ENCODE results near the gene JAG1. TPM values are rescaled to one million over a fixed set of nuclear protein-coding genes. Genes with fewer than 3 reads are reported as not detected.

JAG1 gene
- total and polyA plus RNA-seq, 4 experiments from 2014 or later: 0.04 to 1.9 (median 0.45) TPM

- Mint-ChIP-seq H3K27me3 (no peaks in the 10 kb centered on the region), H3K4me1 (no peaks in the 10 kb centered on the region), H3K4me3 (no peak overlapping the region), H3K9me3 (no peaks in the 10 kb centered on the region), H3K36me3 (peaks cover 0 to 5% of the 10 kb centered on the region in 2 donors), H3K27ac (no peak overlapping the region)
- CTCF ChIA-PET (ENCODE audit: partially characterized antibody): no interaction called here
- H3K4me3 ChIP-seq (ENCODE audit: low read length in 2 of 2): no peak overlapping the region
- intact Hi-C loops (cut with micrococcal nuclease): no loop called here
- no peaks in the 10 kb centered on the region for H3K9me3 ChIP-seq (ENCODE audit: control insufficient read depth in 1 of 2, low read length in 2 of 2)
- no peak for DNase-seq
- no peak overlapping the region for H3K27ac ChIP-seq (ENCODE audit: low read depth, low read length)
- POLR2A ChIA-PET (ENCODE audit: partially characterized antibody): no interaction called here
- no peaks in the 10 kb centered on the region for H3K27me3 ChIP-seq (ENCODE audit: insufficient read depth, low read length)
- H3K36me3 ChIP-seq (ENCODE audit: insufficient read depth, low read length): no peaks in the 10 kb centered on the region
- no peaks in the 10 kb centered on the region for H3K4me1 ChIP-seq (ENCODE audit: insufficient read depth, low read length)
These were observed 33.9 kb downstream of the JAG1 start for GRCh38 chr20:10639737-10640556.

GRCh38 chr20:10639077-10639736 lies 34.6 kb downstream of the JAG1 start:
- Histone ChIP-seq H3K36me3 (ENCODE audit: insufficient read depth, low read length) (no peaks in the 10 kb centered on the region), H3K4me3 (ENCODE audit: low read length in 2 of 2) (no peak overlapping the region), H3K9me3 (ENCODE audit: control insufficient read depth in 1 of 2, low read length in 2 of 2) (no peaks in the 10 kb centered on the region), H3K27me3 (ENCODE audit: insufficient read depth, low read length) (no peaks in the 10 kb centered on the region), H3K27ac (ENCODE audit: low read depth, low read length) (no peak overlapping the region), H3K4me1 (ENCODE audit: insufficient read depth, low read length) (no peaks in the 10 kb centered on the region)
- no peak for DNase-seq
- Mint-ChIP-seq H3K27me3 (no peaks in the 10 kb centered on the region), H3K4me1 (no peaks in the 10 kb centered on the region), H3K36me3 (peaks cover 0 to 5% of the 10 kb centered on the region in 2 donors), H3K9me3 (no peaks in the 10 kb centered on the region), H3K27ac (no peak overlapping the region), H3K4me3 (no peak overlapping the region)
- intact Hi-C loops (cut with micrococcal nuclease): no loop called here
- CTCF ChIA-PET (ENCODE audit: partially characterized antibody): no interaction called here
- POLR2A ChIA-PET (ENCODE audit: partially characterized antibody): no interaction called here

- intact Hi-C loops (cut with micrococcal nuclease): no loop called here
- DNase-seq: no peak
- no peak overlapping the region for H3K4me3 Mint-ChIP-seq
- H3K9me3 Mint-ChIP-seq: no peaks in the 10 kb centered on the region
- H3K36me3 Mint-ChIP-seq: peaks cover 0 to 5% of the 10 kb centered on the region in 2 donors
- H3K27ac ChIP-seq (ENCODE audit: low read depth, low read length): no peak overlapping the region
- POLR2A ChIA-PET (ENCODE audit: partially characterized antibody): no interaction called here
- H3K4me1 Mint-ChIP-seq: peaks cover 0 to 4% (median 0%) of the 10 kb centered on the region in 4 donors
- no peaks in the 10 kb centered on the region for H3K4me1 ChIP-seq (ENCODE audit: insufficient read depth, low read length)
- H3K27ac Mint-ChIP-seq: no peak overlapping the region
- no peaks in the 10 kb centered on the region for H3K27me3 ChIP-seq (ENCODE audit: insufficient read depth, low read length)
- no peaks in the 10 kb centered on the region for H3K27me3 Mint-ChIP-seq
- H3K9me3 ChIP-seq (ENCODE audit: control insufficient read depth in 1 of 2, low read length in 2 of 2): no peaks in the 10 kb centered on the region
- no peaks in the 10 kb centered on the region for H3K36me3 ChIP-seq (ENCODE audit: insufficient read depth, low read length)
- CTCF ChIA-PET (ENCODE audit: partially characterized antibody): no interaction called here
- H3K4me3 ChIP-seq (ENCODE audit: low read length in 2 of 2): no peak overlapping the region
These were observed 36.2 kb downstream of the JAG1 start for GRCh38 chr20:10637563-10637962.

- ChIA-PET POLR2A (ENCODE audit: partially characterized antibody) (no interaction called here), CTCF (ENCODE audit: partially characterized antibody) (no interaction called here)
- intact Hi-C loops (cut with micrococcal nuclease): no loop called here
- Histone ChIP-seq H3K27me3 (ENCODE audit: insufficient read depth, low read length) (no peaks in the 10 kb centered on the region), H3K4me3 (ENCODE audit: low read length in 2 of 2) (no peak overlapping the region), H3K27ac (ENCODE audit: low read depth, low read length) (no peak overlapping the region), H3K36me3 (ENCODE audit: insufficient read depth, low read length) (no peaks in the 10 kb centered on the region), H3K9me3 (ENCODE audit: control insufficient read depth in 1 of 2, low read length in 2 of 2) (no peaks in the 10 kb centered on the region), H3K4me1 (ENCODE audit: insufficient read depth, low read length) (no peaks in the 10 kb centered on the region)
- H3K9me3 Mint-ChIP-seq: no peaks in the 10 kb centered on the region
- no peak overlapping the region for H3K27ac Mint-ChIP-seq
- H3K4me1 Mint-ChIP-seq: peaks cover 0 to 4% (median 0%) of the 10 kb centered on the region in 4 donors
- H3K27me3 Mint-ChIP-seq: no peaks in the 10 kb centered on the region
- H3K36me3 Mint-ChIP-seq: peaks cover 0 to 5% of the 10 kb centered on the region in 2 donors
- no peak overlapping the region for H3K4me3 Mint-ChIP-seq
- no peak for DNase-seq
These were observed 36.7 kb downstream of the JAG1 start for GRCh38 chr20:10637031-10637559.

GRCh38 chr20:10636326-10636818 lies 37.4 kb downstream of the JAG1 start:
- DNase-seq: no peak
- H3K4me3 Mint-ChIP-seq: no peak overlapping the region
- Histone ChIP-seq H3K4me1 (ENCODE audit: insufficient read depth, low read length) (no peaks in the 10 kb centered on the region), H3K27me3 (ENCODE audit: insufficient read depth, low read length) (no peaks in the 10 kb centered on the region), H3K4me3 (ENCODE audit: low read length in 2 of 2) (no peak overlapping the region), H3K36me3 (ENCODE audit: insufficient read depth, low read length) (no peaks in the 10 kb centered on the region), H3K9me3 (ENCODE audit: control insufficient read depth in 1 of 2, low read length in 2 of 2) (no peaks in the 10 kb centered on the region), H3K27ac (ENCODE audit: low read depth, low read length) (no peak overlapping the region)
- no peaks in the 10 kb centered on the region for H3K9me3 Mint-ChIP-seq
- no peak overlapping the region for H3K27ac Mint-ChIP-seq
- peaks cover 0 to 5% of the 10 kb centered on the region in 2 donors for H3K36me3 Mint-ChIP-seq
- H3K4me1 Mint-ChIP-seq: peaks cover 0 to 4% (median 0%) of the 10 kb centered on the region in 4 donors
- CTCF ChIA-PET (ENCODE audit: partially characterized antibody): no interaction called here
- H3K27me3 Mint-ChIP-seq: no peaks in the 10 kb centered on the region
- POLR2A ChIA-PET (ENCODE audit: partially characterized antibody): no interaction called here
- intact Hi-C loops (cut with micrococcal nuclease): no loop called here

- no peaks in the 10 kb centered on the region for H3K36me3 ChIP-seq (ENCODE audit: insufficient read depth, low read length)
- Mint-ChIP-seq H3K4me3 (no peak overlapping the region), H3K27me3 (no peaks in the 10 kb centered on the region), H3K9me3 (no peaks in the 10 kb centered on the region), H3K36me3 (peaks cover 0 to 2% of the 10 kb centered on the region in 2 donors), H3K27ac (no peak overlapping the region), H3K4me1 (peaks cover 0 to 4% (median 0%) of the 10 kb centered on the region in 4 donors)
- H3K27me3 ChIP-seq (ENCODE audit: insufficient read depth, low read length): no peaks in the 10 kb centered on the region
- H3K9me3 ChIP-seq (ENCODE audit: control insufficient read depth in 1 of 2, low read length in 2 of 2): no peaks in the 10 kb centered on the region
- no peak overlapping the region for H3K27ac ChIP-seq (ENCODE audit: low read depth, low read length)
- intact Hi-C loops (cut with micrococcal nuclease): no loop called here
- no peak for DNase-seq
- POLR2A ChIA-PET (ENCODE audit: partially characterized antibody): no interaction called here
- CTCF ChIA-PET (ENCODE audit: partially characterized antibody): no interaction called here
- H3K4me3 ChIP-seq (ENCODE audit: low read length in 2 of 2): no peak overlapping the region
- no peaks in the 10 kb centered on the region for H3K4me1 ChIP-seq (ENCODE audit: insufficient read depth, low read length)
These were observed 38.2 kb downstream of the JAG1 start for GRCh38 chr20:10635476-10636208.
